GM10847 (cell line): ENCODE measurements around the gene PTAFR.

Experiments used
- POLR2A ChIP-seq: IDR thresholded peaks from 2 replicates; pipeline ENCODE4 v1.6.1; 2011; ENCODE audit not compliant: insufficient read length; ENCODE audit errors: extremely low read depth

PTAFR gene

GRCh38 chr1:28160782-28161266, 15.7 kb downstream of the PTAFR start:
- no peak for TF ChIP-seq POLR2A

GRCh38 chr1:28159680-28160079, 16.8 kb downstream of the PTAFR start:
- no peak for TF ChIP-seq POLR2A

DNA sequence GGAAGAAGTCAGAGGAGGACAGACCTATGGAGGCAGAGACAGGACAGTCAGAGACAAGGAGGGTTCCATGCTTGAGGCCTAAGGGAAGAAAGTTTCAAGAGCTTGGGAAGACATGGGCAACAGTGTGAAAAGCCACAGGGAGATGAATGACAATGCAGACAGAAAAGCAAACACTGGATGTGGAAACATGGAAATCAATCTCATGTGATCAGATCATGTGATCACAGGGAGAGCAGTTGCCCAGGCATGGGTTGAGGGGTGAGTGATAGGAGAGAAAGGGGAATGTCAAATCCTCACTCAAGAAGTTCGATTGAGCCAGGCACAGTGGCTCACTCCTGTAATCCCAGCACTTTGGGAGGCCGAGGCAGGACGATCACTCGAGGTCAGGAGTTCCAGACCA, 17.2 kb downstream of the PTAFR start:
- no peak for TF ChIP-seq POLR2A

DNA sequence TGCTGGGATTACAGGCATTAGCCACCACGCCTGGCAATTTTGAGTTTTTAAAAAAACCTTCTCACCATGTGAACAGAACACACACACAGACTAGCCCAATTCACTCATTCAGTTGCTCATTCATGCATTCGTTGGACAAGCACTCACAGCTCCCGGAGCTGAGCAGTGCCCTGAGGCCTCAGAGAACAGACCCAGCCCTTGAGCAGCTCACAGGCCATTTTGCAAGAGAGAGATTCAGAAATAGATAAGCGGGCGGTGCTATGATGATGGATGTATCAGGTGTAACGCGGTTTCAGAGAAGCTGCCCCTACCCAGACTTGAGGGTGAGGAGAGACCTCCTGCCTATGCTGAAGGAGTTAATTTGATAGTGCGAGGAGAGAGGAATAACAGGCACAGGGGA, 18.6 kb downstream of the PTAFR start:
- no peak for TF ChIP-seq POLR2A

DNA sequence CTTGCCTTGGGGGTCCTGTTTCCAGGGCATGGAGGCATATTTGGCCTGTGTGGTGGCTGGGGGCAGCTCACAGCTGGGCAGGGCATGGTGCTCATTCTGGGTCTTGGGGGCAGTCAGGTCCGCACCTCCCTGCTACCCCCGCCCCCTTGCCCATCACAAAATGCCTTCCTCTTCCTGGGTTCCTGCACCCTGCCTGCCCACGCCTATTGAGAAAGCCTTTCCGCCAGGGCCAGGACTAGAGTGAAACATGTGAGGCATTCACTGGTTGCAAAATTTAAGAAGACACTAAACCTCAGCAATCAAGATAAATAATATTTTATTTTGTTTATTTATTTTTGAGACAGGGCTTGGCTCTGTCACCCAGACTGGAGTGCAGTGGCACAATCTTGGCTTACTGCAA, 19.7 kb downstream of the PTAFR start:
- no peak for TF ChIP-seq POLR2A

DNA sequence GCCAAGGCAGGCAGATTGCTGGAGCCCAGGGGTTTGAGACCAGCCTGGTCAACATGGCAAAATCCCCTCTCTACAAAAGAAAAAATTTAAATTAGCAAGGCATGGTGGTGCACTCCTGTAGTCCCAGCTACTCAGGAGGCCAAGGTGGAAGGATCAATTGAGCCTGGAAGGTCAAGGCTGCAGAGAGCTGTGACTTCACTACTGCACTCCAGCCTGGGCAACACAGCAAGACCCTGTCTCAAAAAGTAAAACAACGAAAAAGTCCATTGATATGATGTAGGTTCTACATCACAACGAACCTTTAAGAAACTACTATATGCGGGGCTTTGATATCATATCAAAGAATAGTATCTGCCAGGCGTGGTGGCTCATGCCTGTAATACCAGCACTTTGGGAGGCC, 20.9 kb downstream of the PTAFR start:
- TF ChIP-seq POLR2A, result no peak

GRCh38 chr1:28154078-28154594, 22.4 kb downstream of the PTAFR start:
- TF ChIP-seq POLR2A, result no peak

DNA sequence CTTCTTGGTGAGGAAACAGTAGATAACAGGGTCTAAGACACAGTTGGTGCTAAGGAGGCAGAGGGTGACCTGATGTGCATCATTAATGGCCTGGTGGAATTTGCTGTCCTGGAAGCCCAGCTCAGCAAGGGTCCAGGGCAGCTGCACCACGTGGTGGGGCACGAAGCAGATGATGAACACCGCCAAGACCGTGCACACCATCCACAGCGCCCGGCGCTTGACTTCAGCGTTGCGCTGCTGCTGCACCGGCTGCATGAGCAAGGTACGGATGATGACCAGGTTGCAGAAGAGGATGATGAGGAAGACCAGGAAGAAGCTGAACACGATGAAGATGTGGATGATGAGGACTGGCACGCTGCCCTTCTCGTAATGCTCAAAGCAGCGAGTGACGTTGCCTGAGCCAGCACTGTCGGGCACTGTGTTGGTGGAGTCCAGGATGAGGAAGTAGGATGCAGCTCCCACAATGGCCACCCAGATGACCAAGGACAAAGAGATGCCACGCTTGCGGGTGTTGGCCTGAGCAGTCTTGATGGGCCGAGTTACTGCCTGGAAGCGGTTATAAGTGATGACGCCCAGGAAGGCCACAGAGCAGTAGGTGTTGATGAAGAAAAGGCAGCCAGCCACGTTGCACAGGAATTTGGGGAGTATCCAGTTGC, 26.2 kb downstream of the PTAFR start:
- no peak for TF ChIP-seq POLR2A

DNA sequence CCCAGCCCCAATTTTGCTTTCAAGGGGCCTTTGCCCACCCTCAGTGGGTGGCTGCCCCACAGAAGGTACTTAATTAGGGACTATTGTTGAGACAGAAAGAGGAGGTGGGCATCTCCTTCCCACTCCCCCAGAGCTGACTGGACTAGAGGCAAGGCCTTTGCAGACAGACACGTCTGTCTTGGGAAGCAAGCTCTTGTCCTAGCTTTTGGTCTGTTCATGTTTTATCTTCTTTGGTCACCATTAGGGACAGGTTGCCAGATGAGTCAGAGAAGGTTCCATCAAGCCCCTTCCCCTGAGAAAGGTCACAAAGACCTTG, 27.7 kb downstream of the PTAFR start:
- TF ChIP-seq POLR2A, result no peak

DNA sequence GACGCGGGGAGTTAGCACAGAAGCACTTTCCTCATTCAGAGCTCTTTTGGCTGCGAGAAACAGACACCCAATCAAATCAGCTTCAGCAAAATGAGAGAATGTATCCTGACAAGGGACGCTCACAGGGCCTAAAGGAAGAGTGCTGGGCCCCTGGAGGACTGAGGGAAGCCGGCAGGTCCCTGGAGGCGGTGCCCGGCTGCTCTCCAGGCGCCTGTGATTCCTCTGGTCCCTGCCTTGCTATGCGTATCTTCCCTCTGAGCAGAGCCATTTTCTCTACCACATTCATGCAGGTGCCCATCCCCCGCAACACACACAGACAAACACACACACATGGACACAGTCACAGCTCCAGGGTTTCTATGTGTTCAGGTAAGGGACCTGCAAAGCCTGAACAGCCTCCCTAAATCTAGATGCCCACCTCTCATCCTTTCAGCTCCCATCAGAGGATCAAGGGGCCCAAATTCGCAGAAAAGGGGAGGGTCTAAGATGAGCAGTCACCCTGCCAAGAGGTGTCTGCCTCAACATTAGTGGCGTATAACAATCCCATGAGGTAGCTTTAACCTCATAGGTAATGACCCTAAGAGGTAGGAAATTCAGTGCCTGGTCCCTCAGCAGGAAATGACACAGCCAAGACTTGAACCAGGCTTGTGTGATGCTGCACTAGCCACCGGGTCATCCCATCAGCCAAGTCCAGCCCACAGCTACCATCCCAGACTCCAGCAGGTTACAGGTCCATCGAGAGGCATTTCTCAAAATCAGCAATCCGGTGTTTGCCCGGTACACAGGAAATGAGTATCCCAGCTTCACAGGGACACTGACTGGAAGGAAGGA, 29.0 kb downstream of the PTAFR start:
- no peak for TF ChIP-seq POLR2A

DNA sequence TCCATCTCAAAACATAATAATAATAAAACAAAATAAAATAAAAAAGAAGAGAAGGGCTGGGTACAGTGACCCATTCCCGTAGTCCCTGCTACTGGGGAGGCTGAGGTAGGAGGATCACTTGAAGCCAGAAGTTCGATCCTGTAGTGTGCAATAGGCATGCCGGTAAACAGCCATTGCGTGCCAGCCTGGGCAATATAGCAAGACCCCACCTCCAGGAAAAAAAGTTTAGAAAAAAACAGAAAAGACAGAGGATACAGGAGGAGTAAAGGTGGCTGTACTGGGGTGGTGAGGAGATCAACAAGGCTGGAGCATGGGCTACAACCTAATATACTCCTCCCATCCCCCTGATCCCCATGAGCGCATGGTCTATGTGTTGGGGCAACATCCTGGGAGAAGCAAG, 30.8 kb downstream of the PTAFR start:
- no peak for TF ChIP-seq POLR2A

- no peak for TF ChIP-seq POLR2A
Measured at GRCh38 chr1:28144203-28145135, 32.0 kb downstream of the PTAFR start.

DNA sequence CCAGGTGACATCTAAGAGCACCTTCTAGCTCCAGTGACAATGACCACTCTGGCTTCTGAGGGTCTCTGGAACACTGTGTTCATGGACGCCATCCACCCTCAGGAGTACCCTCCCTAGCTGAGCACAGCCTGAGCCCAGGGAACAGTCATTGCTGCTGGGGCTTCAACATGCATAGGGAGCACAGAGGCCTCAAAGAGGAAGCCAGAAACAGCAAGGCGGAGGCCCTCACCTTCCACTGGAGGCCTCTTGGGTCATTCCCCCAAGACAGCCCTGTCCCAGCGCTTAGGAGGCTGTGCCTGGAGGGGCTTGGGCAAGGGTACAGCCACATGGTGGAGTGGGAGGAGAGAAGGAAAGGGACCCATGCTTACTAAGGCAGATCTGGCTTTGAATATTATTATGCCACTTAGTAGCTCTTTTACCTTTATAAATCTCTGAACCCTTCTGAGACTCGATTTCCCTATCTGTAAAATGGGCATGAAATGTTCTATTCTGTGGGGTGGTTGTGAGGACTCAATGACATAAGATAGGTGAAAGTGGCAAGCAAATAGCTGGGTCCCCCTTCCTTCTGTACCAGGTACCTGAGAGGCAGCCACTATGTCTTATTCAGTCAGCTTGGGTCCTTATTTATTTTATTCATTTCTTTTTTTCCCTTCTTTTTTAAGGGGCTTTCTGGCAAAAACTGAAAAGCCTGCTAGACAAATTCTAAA, 32.8 kb downstream of the PTAFR start:
- no peak for TF ChIP-seq POLR2A

DNA sequence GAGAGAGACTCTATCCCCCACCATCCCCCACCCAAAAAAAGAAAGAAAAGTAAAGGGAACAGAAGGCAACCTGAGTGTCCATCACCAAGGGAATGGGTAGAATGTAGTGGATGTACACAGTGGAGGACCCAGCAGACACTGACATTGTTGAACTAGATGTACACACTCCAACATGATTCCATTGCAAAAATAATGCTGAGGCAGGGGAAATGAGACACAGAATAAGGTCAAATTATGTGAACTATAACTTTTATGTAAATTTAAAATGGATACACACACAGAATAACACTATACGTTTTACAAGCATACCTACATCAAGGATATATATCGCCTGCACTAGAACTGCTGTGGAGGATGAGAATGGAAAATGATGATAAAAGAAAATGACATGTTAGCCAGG, 34.8 kb downstream of the PTAFR start:
- no peak for TF ChIP-seq POLR2A
